Measurements from ENCODE around the gene CRAMP1.
A peak's percentile ranks its signal among the peaks of the same experiment; 100 is the strongest.
"Not testable (repeated sequence)": the region's sequence is repeated elsewhere in the genome, so short reads cannot be mapped to it uniquely, and the experiment has no call there.

The CRAMP1 gene

DNA sequence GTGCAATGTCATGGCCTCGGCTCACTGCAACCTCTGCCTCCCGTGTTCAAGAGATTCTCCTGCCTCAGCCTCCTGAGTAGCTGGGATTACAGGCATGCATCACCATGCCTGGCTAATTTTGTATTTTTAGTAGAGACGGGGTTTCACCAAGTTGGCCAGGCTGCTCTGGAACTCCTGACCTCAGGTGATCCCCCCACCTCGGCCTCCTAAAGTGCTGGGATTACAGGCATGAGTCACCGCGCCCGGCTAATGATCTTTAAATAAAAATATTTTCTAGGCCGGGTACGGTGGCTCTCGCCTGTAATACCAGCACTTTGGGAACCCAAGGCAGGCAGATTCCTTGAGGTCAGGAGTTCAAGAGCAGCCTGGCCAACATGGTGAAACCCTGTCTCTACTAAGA is 106.1 kb downstream of the CRAMP1 start:
- DNase-seq, result not testable (repeated sequence)

DNA sequence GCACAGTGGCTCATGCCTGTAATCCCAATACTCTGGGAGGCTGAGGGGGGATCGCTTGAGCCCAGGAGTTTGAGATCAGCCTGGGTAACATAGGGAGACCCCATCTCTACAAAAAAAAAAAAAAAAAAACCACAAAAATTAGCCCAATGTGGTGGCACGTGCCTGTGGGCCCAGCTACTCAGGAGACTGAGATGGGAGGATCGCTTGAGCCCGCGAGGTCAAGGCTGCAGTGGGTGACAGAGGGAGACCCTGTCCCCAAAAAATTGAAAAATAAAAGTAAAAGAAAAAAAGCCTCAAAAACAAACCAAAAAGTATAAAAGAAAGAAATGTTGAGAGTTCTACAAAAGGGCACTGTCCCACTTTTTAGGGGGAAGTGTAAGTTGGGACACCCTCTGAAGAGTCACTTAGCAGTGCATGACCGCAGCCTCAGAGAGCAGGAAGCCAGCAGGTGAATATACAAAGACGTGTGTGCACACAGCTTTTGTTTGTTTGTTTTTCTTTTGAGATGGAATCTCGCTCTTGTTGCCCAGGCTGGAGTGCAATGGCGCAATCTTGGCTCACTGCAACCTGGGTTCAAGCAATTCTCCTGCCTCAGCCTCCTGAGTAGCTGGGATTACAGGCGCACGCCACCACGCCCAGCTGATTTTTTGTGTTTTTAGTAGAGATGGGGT is 107.5 kb downstream of the CRAMP1 start:
- not testable (repeated sequence) for DNase-seq

DNA sequence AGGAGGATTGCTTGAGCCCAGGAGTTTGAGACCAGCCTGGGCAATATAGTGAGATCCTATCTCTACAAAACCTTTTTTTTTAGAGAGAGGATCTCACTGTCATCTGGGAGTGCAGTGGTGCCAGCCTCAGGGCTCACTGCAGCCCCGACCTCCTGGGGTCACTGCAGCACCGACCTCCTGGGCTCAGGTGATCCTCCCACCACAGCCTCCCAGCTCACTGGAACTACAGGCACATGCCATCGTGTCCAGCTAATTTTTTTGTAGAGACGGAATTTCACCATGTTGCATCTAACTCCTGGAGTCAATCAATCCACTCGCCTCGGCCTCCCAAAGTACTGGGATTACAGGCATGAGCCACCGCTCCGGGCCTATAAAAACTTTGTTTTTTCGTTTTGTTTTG is 109.2 kb downstream of the CRAMP1 start:
- DNase-seq, result no peak

DNA sequence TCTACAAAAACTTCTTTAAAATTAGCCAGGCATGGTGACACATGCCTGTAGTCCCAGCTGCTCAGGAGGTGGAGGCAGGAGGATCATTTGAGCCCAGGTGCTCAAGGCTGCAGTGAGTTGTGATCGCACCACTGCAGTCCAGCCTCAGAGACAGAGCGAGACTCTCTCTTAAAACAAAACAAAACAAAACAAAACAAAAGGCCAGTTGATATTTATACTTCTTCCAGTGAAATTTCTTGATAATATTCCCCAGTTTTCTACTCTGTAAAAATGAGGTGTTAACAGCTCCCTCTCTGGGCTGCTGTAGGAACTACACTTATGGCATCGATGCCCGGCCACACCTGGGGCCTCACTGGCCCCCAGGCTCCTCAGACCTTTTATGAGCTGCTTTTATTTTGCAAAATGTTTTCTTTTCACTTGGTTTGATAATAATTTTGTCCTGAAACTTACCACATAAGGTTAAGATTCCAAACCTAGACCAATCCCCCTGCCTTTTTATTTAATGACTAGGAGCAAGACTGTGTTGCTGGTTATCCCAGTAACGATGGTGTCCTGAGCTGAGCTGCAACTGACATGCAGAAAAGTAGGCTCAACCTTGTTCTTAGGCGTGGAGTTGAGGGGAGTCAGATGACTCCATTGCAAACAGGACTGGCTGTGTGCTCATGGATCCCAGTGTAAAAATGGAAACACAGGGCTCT is 111.4 kb downstream of the CRAMP1 start:
- DNase-seq, result peak; percentile 38

DNA sequence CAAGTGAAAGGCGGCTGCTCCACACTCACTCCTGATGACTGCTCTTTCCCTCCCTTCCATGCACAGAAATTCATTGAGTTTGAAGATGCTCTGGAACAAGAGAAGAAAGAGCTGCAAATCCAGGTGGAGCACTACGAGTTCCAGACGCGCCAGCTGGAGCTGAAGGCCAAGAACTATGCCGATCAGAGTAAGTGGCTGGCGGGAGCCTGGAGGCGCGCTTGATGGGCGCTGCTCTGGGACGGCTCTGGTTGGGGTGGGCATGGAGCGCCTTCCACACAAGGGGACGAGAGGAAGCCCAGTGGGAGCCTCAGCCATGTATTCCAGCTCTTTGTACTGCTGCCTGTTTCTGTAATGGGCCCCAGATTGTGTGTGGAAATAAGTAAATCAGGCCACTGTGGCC is 112.3 kb downstream of the CRAMP1 start:
- DNase-seq, result no peak

DNA sequence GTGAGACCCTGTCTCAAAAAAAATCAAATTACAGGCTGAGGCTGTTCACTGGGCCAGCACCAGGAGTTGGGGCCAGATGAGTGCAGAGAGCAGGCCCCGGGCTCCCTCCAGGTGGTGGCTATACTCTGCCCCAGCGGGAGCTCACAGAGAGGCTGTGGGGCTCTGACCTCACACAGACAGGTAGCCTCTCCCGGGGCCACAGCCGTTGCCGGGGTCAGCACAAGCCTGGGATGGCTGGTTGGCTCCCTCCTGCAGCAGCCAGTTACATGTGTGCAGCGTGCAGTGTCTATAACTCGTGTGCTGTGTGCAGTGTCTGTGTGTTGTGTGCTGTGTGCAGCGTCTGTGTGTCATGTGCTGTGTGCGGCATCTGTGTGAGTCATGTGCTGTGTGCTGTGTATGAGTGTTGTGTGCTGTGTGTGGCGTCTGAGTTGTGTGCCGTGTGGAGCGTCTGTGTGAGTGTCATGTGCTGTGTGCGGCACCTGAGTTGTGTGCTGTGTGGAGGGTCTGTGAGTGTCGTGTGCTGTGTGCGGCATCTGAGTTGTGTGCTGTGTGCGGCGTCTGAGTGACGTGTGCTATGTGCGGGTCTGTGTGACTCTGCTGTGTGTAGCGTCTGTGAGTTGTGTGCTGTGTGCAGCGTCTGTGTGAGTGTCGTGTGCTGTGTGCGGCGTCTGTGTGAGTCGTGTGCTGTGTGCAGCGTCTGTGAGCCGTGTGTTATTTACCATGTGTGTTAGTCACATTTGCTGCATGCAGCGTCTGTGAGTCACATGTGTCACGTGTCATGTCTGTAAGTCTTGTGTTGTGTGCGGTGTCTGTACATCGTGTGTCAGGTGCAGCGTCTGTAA is 114.7 kb downstream of the CRAMP1 start:
- no peak for DNase-seq

Data from EL (cell line).